Hematopoietic multipotent progenitor cell treated with erythropoietin and hydrocortisone succinate and interleukin-3 and kit ligand, for 15 days (in vitro differentiated cells): ENCODE data around the gene PITPNC1.

Source experiments
- DNase-seq: peaks from one replicate; pipeline ENCODE4 v3.0.0-alpha.2; 2015; ENCODE audit warnings: low spot score

PITPNC1 gene

GRCh38 chr17:67730731-67731130, 353.6 kb downstream of the PITPNC1 start:
- no peak for DNase-seq

DNA sequence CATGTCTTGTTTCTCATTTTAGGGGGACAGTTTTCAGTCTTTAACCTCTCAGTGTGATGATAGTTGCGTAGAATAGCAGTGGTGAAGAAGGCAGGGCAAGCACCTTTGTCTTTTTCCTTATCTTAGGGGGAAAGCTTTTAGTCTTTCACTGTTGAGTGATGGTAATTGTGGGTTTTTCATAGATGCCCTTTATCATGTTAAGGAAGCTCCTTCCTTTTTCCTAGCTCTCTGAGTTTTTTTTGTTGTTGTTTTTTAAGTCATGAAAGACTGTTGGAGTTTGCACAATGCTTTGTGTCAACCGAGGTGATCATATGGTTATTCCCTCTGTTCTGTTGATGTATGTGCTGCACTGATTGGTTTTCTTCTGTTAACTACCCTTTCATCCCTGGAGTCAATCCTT, 356.4 kb downstream of the PITPNC1 start:
- no peak for DNase-seq

DNA sequence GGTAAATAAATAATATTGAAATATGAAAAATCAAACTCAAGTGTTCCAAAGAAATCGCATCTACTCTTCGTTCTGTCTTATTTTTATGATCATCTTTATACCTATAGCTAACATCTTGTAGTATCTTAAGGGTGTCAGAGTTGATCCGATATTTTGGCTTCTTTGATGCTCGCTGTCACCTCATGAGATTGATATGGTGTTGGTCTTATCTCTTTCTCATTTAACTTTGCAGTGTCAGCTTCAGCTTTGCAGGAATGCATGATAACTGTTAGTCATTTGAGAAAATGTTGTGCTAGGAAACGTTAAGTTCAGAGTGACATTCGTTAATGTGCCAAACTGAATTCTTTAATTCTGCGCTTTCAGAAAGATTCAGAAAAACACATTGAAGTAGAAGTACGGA, 360.1 kb downstream of the PITPNC1 start:
- no peak for DNase-seq

- no peak for DNase-seq
Observed at GRCh38 chr17:67742025-67742424, 364.9 kb downstream of the PITPNC1 start.
